Fibroblast of the aortic adventitia (primary cell): ENCODE data around the gene GNAO1. TPM values are rescaled to one million over a fixed set of nuclear protein-coding genes. Genes with fewer than 3 reads are reported as not detected.

Experiments used
- DNase-seq: peaks from one replicate; pipeline ENCODE4 v3.0.0-alpha.2; 2010; ENCODE audit warnings: low read depth
- H3K4me3 ChIP-seq: 2 replicates; pipeline ENCODE4 v1.5.1; 2011; ENCODE audit warnings: low read depth, mild to moderate bottlenecking, control low read depth, low read length, moderate library complexity
- total RNA-seq: library from RNA; depleted of rRNA; stranded (reverse); fragments of >200 nt; gene quantifications from 2 replicates; pipeline ENCODE4 v1.2.3, GENCODE V29; 2012; ENCODE audit warnings: low replicate concordance
- TF ChIP-seq, protein P1 (sequence below): IDR thresholded peaks from 2 replicates; pipeline ENCODE4 v1.5.1; 2011; ENCODE audit warnings: mild to moderate bottlenecking, low read length, control low read depth, inconsistent platforms; ENCODE audit not compliant: insufficient read depth

The GNAO1 gene
- total RNA-seq, 1 donor, result 0.09 TPM

DNA sequence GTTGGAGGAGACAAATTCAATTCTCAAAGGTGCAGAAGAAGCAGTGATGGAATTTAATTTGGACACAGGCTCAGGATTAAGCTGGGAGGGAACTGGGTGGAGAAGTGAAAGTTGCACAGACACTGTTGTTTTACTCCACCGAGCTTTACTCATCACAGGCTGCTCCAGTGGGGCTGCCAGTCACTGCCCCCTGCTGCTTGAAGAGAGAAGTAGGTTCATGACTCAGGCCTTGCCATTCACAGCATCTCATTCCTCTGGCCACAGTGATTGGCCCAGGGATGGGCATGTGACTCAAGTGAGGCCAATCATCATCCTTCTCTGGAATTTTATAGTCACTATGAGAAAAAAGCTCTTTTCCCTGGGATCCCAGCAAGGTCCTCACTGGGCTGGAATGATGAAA, 11.8 kb downstream of the GNAO1 start:
- DNase-seq, result peak; percentile 6
- TF ChIP-seq, protein P1, sequence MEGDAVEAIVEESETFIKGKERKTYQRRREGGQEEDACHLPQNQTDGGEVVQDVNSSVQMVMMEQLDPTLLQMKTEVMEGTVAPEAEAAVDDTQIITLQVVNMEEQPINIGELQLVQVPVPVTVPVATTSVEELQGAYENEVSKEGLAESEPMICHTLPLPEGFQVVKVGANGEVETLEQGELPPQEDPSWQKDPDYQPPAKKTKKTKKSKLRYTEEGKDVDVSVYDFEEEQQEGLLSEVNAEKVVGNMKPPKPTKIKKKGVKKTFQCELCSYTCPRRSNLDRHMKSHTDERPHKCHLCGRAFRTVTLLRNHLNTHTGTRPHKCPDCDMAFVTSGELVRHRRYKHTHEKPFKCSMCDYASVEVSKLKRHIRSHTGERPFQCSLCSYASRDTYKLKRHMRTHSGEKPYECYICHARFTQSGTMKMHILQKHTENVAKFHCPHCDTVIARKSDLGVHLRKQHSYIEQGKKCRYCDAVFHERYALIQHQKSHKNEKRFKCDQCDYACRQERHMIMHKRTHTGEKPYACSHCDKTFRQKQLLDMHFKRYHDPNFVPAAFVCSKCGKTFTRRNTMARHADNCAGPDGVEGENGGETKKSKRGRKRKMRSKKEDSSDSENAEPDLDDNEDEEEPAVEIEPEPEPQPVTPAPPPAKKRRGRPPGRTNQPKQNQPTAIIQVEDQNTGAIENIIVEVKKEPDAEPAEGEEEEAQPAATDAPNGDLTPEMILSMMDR, result no peak
- no peak overlapping the region for H3K4me3 ChIP-seq

DNA sequence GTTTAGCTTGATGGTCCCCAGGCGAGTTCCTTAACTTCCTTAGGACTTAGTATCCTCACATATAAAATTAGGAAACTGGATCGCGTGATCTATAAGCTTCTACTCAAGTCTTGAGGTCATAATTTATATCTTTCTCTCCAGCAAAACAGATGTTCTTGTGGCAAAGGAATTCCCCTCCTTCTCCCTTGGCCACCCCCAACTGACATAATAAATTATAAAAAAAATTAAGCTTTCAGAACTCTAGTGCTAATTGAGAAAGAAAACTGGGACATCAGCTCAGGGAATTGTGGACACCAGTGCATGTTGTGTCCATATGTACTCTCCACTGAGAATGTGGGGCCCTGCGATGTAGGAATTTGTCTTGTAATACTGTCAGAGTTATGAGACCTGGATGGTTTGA, 13.5 kb downstream of the GNAO1 start:
- TF ChIP-seq, protein P1, result no peak
- DNase-seq, result no peak
- no peak overlapping the region for H3K4me3 ChIP-seq

DNA sequence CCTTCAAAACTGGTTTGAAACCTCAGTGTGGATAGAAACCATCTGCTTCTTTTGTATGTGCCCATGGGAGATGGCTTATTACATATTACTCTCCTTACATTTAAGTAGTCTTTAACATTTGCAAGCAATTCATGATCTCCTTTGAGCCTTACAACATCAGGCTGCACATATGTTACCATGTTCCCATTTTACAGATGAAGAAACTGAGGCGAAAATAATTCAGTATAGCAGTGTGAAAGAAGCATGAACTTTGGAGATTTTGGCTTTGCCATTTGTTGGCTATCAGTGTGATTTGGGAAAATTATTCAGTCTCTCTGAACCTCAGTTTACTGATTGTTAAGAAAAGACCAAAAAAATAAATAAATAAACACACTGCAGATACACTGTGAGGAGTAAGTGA, 15.7 kb downstream of the GNAO1 start:
- TF ChIP-seq, protein P1, result no peak
- DNase-seq, result no peak
- no peak overlapping the region for H3K4me3 ChIP-seq

DNA sequence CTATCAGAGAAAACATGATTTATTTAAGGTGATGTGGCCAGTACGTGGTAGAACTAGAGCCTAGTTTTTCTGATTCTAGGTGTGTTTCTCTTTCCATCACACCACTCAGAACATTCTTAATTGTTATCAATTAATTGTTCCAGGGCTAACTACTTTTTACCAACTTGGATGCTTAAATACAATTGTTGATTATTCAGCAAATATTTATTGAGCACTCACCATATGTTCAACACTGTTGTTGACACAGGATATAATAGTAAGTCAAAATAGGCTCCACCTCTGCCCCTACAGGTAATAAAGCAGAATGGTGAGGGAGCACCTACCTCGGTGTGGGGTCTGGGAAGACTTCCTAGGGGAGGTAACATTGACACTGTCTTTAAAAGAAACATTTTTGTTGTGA, 16.1 kb downstream of the GNAO1 start:
- no peak for DNase-seq
- TF ChIP-seq, protein P1, result no peak
- H3K4me3 ChIP-seq, result no peak overlapping the region

DNA sequence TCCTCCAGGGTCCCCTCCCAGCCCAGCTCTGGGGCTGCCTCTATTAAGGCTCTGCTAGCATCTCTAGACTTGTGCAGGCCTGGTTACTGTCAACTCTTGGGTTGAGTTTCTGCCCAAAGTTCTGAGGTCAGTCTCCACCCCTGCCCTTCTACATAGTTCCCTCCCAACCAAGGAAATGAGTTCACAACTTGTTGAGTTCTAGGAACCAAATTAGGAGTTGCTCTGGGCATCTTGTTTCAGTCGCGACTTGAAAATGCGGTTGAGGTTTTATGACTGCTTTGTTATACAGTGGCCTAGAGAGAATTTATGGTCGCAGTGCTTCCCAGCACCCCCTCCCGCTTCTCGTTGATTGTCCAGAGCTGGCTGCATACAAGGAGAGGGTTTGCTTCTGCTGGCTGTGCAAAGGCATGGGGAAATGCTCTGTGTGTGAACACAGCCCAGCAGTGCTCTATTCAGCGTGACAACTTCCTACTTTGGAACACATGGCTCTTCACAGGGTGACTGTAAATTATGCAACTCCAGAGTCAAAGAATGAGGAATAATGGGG, 20.2 kb downstream of the GNAO1 start:
- DNase-seq, result no peak
- TF ChIP-seq, protein P1, result no peak
- H3K4me3 ChIP-seq, result no peak overlapping the region

DNA sequence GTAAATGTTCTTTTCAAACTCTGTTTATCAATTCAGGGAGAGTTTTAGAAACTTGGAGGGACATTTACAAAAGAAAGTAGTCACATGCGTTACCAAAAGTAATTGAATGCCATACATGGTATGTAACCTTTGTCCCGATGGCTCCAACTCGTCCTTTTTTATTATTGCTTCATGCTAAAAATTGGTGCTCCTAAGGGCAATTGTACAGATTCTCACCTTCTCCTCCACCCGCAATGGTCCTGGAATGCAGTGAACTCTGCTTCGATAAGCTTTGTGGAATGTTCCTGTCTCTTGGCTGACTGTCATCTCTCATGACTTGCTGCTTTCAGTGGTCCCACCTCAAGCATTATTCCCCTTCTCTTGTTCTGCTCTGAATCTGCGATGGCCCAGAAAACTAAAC, 20.9 kb downstream of the GNAO1 start:
- DNase-seq, result no peak
- TF ChIP-seq, protein P1, result no peak

DNA sequence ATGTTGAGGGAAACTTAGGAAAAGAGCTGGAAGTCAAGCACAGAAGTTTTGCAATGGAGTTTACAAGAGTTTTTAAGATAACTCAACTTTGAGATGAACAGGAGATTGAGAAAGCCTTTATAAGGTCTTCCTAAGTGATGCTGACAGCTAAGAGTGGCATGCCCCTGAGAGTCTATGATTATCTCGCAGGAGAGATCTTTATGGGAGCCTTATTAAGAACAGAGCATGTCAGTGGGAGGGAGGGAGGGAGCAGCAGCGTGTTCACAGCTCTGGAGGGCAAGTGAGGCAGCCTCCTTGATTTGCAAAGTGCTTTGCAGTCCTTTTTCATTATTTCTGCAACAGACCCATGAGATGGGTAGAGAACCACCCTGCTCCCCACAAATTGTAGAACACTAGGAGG, 30.7 kb downstream of the GNAO1 start:
- no peak for DNase-seq
- H3K4me3 ChIP-seq, result no peak overlapping the region
- TF ChIP-seq, protein P1, result no peak

More for the DNA sequence above, 20.9 kb downstream of the GNAO1 start:
- no peak overlapping the region for H3K4me3 ChIP-seq
